ENCODE measurements around the gene OR1J4.

DNA sequence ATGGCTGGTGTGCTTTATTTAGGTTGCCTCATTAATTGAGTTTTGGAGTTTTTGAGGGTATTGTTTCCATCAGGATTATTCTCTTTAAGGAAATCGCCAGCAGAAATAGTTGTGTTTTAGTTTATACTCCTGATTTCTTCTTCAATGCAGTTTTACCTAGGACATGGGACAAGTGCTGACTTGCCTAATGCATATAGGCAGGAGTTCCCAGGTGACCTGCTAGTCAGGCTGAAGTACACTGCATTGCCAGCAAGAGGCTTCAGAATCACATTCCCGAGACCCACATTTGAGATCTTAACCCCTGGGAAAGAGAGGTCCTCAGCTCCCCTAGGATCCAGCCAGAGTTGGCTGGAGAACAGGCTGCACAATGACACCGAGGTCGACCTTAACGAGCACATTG is 32.4 kb downstream of the OR1J4 start:
- TF ChIP-seq, protein P1, sequence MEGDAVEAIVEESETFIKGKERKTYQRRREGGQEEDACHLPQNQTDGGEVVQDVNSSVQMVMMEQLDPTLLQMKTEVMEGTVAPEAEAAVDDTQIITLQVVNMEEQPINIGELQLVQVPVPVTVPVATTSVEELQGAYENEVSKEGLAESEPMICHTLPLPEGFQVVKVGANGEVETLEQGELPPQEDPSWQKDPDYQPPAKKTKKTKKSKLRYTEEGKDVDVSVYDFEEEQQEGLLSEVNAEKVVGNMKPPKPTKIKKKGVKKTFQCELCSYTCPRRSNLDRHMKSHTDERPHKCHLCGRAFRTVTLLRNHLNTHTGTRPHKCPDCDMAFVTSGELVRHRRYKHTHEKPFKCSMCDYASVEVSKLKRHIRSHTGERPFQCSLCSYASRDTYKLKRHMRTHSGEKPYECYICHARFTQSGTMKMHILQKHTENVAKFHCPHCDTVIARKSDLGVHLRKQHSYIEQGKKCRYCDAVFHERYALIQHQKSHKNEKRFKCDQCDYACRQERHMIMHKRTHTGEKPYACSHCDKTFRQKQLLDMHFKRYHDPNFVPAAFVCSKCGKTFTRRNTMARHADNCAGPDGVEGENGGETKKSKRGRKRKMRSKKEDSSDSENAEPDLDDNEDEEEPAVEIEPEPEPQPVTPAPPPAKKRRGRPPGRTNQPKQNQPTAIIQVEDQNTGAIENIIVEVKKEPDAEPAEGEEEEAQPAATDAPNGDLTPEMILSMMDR (IDR thresholded peaks at IDR 0.05): no peak
- TF ChIP-seq EP300 (IDR thresholded peaks at IDR 0.05) (no peak), POLR2A (IDR thresholded peaks at IDR 0.05; ENCODE audit: low read depth) (no peak)

Measured in esophagus muscularis mucosa (tissue), 4 donors.